Activated CD8-positive, alpha-beta T cell treated with anti-CD3 and anti-CD28 coated beads, Interleukin-2, amount 10 ng/mL, durations not matched to agents 7 days and 5 days (primary cell): Measurements from ENCODE around the gene WDR4. TPM values are rescaled to one million over a fixed set of nuclear protein-coding genes. Genes with fewer than 3 reads are reported as not detected.
A peak's percentile ranks its signal among the peaks of the same experiment; 100 is the strongest.

Source experiments
- ATAC-seq: fragments of 150-1000 bp; cut with Tn5 transposase; one replicate; pipeline ENCODE4 v1.10.0; 2021; ENCODE audit warnings: moderate library complexity
- CTCF ChIA-PET: fragments of 350-600 bp; sonication (Branson Sonifier 250); formaldehyde crosslinking; loops from one replicate; lab custom pipeline; 2021; ENCODE audit warnings: antibody characterized with exemption; lab: Charles Lee
- POLR2A ChIA-PET: fragments of 350-600 bp; sonication (Branson Sonifier 250); formaldehyde crosslinking; loops from one replicate; lab custom pipeline; 2021; ENCODE audit warnings: antibody characterized with exemption; lab: Charles Lee
- DNase-seq: peaks from one replicate; pipeline ENCODE4 v3.0.0-alpha.2; 2020
- H3K27ac Mint-ChIP-seq: one replicate; pipeline ENCODE4 v1.8.0; 2021; ENCODE audit warnings: mild to moderate bottlenecking, mixed read lengths
- H3K27me3 Mint-ChIP-seq: one replicate; pipeline ENCODE4 v1.8.0; 2021; ENCODE audit warnings: low read depth, mixed read lengths
- H3K36me3 Mint-ChIP-seq: one replicate; pipeline ENCODE4 v1.8.0; 2021; ENCODE audit warnings: low read depth, mixed read lengths
- H3K4me1 Mint-ChIP-seq: one replicate; pipeline ENCODE4 v1.8.0; 2021; ENCODE audit warnings: low read depth, mixed read lengths
- H3K4me3 Mint-ChIP-seq: one replicate; pipeline ENCODE4 v1.8.0; 2021; ENCODE audit warnings: mild to moderate bottlenecking, mixed read lengths
- H3K9me3 Mint-ChIP-seq: one replicate; pipeline ENCODE4 v1.8.0; 2022; ENCODE audit warnings: mixed read lengths; ENCODE audit not compliant: insufficient read depth
- total RNA-seq, 2 experiments: library from RNA; stranded (reverse); gene quantifications; one replicate each; pipeline ENCODE4 v1.2.3, GENCODE V29; 2021

Gene WDR4
- total RNA-seq, 2 experiments from 2014 or later = 35.6 to 40.9 TPM

GRCh38 chr21:42858185-42858847 is 21.0 kb downstream of the WDR4 start:
- ChIA-PET CTCF (no interaction called here), POLR2A (no interaction called here)
- H3K4me1 Mint-ChIP-seq = peaks cover 2% of the 10 kb centered on the region
- peaks cover 61% of the 10 kb centered on the region for H3K36me3 Mint-ChIP-seq
- ATAC-seq = no peak
- H3K27me3 Mint-ChIP-seq = no peaks in the 10 kb centered on the region
- peak overlapping the region; percentile 62 for H3K27ac Mint-ChIP-seq
- no peak overlapping the region for H3K4me3 Mint-ChIP-seq
- no peaks in the 10 kb centered on the region for H3K9me3 Mint-ChIP-seq
- DNase-seq = no peak

DNA sequence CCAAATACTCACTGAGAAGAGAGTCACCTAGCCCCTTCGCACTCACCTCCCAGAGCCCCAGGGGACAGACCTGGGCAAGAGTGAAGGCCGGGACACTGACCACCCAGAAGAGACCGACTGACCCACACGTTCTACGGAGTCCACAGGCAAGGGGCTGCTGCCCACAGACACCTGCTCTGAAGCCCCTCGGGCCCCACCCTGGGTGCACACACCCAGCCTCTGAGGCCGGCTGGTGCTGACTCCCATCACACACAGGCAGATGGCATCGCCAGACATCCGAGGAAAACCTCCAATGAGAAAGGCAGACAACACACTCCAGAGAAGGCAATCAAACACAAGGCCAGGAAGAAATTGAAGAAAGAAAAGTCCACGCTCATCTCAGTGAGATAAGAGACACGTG is 22.1 kb downstream of the WDR4 start:
- Mint-ChIP-seq H3K9me3 (no peaks in the 10 kb centered on the region), H3K36me3 (peaks cover 52% of the 10 kb centered on the region), H3K4me3 (no peak overlapping the region), H3K27me3 (no peaks in the 10 kb centered on the region), H3K27ac (no peak overlapping the region), H3K4me1 (peaks cover 2% of the 10 kb centered on the region)
- no peak for ATAC-seq
- CTCF ChIA-PET = no interaction called here
- POLR2A ChIA-PET = no interaction called here
- DNase-seq = no peak

DNA sequence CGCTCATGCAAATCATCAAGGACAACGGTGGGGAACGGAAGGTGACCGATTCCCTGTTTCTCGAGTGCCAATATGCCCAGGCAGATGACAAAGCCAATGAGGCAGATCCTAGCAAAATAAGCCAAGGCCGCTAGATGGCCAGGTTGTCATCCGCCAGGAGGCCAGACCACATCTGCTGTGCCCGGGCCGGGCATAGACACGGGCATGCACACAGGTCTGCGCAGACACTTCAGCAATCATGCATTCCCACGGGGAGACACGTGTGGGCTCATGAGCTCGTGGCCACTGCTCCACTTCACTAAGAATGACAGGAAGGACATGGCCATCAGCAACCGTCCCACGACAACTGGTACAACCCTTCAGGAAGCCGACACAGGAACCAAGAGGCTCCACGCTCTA is 23.4 kb downstream of the WDR4 start:
- H3K4me3 Mint-ChIP-seq = no peak overlapping the region
- H3K27me3 Mint-ChIP-seq = no peaks in the 10 kb centered on the region
- H3K36me3 Mint-ChIP-seq = peaks cover 61% of the 10 kb centered on the region
- POLR2A ChIA-PET = no interaction called here
- H3K27ac Mint-ChIP-seq = no peak overlapping the region
- CTCF ChIA-PET = interaction anchor here (1.5 kb wide), 1 partner anchor 263 kb away, joined by 3 read pairs; no protein-coding TSS in a partner anchor
- no peak for ATAC-seq
- no peak for DNase-seq
- H3K9me3 Mint-ChIP-seq = no peaks in the 10 kb centered on the region
- H3K4me1 Mint-ChIP-seq = peaks cover 10% of the 10 kb centered on the region

DNA sequence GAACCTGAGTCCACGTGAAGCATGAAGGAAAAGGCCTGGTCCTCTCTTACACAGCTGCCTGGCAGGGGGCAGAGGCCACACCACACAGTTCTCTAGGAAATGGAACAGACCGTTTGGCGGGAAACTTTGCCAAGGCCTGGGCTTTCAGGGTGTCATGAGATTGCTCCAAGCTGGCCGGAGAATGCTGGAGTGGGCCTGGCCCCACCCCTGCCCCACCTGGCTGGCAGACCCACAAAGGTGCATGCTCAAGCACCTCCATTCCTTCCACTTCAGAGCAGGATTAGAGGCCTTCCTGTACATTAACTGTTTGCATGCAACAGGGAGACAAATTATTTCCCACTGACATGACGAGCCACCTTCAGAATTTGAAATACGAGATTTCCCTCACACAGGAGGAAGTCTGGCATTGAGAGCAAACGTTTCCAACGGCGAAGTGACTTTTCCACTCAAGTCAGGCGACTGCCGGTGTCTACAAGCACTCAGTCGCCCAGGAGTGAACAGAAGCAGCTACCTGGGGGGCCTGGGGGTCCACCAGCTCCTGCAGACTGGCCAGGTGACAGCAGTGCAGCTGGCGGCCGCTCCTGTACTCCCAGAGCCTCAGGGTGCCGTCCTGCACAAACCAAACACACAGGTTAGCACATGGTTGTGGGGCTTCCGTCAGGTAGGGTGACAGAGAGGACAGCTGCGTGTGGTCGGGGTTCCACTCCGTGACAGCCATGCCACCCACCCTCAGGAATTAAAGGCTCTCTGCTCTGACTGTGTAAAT is 24.0 kb downstream of the WDR4 start:
- POLR2A ChIA-PET = no interaction called here

DNA sequence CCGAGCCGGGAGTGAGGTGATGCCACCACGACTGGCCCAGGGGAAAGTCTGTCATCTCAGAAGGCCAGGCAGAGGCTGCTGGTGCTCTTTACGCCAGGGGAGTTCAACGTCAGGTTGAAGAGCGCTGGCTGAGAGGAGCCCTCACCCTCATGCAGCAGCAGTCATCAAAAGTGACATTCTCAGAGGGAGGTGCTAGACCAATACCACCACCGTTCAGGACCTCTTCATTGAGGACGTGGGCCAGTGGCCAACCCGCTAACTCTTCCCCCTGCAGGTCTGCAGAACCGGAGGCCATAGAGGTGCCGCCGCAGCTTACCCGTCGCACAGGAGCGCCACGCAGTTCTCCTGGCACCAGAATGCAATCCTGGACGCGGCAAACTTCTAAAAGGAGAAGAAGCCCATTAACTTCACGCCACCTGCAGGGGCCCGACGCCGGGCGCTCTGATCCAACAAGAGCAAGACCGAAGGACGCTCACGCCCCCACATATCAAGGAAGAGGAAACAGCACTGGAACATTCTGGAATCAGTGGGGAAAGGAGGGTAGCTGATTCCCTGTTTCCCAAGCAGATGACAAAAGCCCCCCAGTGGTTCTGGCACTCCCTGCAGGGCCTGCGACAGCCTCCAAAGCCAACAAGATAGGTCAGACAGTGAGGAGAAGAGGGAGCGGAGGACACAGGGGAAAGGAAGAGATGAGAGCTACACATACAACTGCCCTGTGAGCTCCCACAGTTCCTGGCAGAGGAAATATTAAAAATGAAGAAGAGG is 24.9 kb downstream of the WDR4 start:
- DNase-seq = no peak
- H3K9me3 Mint-ChIP-seq = no peaks in the 10 kb centered on the region
- POLR2A ChIA-PET = no interaction called here
- no peaks in the 10 kb centered on the region for H3K27me3 Mint-ChIP-seq
- H3K27ac Mint-ChIP-seq = no peak overlapping the region
- ATAC-seq = no peak
- peaks cover 13% of the 10 kb centered on the region for H3K4me1 Mint-ChIP-seq
- CTCF ChIA-PET = no interaction called here
- peaks cover 65% of the 10 kb centered on the region for H3K36me3 Mint-ChIP-seq
- H3K4me3 Mint-ChIP-seq = no peak overlapping the region

More for the DNA sequence above, 24.0 kb downstream of the WDR4 start:
- Mint-ChIP-seq H3K4me3 (no peak overlapping the region), H3K9me3 (no peaks in the 10 kb centered on the region), H3K27me3 (no peaks in the 10 kb centered on the region), H3K4me1 (peaks cover 11% of the 10 kb centered on the region), H3K27ac (no peak overlapping the region), H3K36me3 (peaks cover 60% of the 10 kb centered on the region)
- ATAC-seq (no peak), DNase-seq (no peak)
- CTCF ChIA-PET = interaction anchor here (1.5 kb wide), 1 partner anchor 262 kb away, joined by 3 read pairs; no protein-coding TSS in a partner anchor

DNA sequence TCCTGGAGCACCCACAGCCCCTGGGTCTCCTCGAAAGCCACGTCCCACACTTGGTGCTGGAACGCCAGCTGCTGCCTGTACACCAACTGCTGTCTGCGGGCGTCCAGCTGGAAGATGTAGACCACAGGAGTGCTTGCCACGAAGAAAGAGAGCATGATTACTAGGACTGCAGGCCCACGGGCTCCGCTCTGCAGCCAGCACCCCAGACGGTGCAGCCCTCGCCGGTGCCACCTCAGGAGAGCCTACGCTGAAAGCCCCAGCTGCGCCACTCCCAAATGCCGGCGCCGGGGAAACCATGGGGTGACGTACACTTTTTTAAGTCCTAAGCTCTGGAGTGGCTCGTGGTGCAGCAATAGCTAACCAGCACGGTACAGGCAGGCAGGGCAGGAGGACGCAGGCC is 25.7 kb downstream of the WDR4 start:
- Mint-ChIP-seq H3K27ac (no peak overlapping the region), H3K4me1 (peaks cover 14% of the 10 kb centered on the region), H3K4me3 (no peak overlapping the region), H3K27me3 (no peaks in the 10 kb centered on the region), H3K36me3 (peaks cover 67% of the 10 kb centered on the region), H3K9me3 (no peaks in the 10 kb centered on the region)
- CTCF ChIA-PET = no interaction called here
- POLR2A ChIA-PET = no interaction called here
- ATAC-seq = no peak
- no peak for DNase-seq

GRCh38 chr21:42852925-42853570 is 26.3 kb downstream of the WDR4 start:
- Mint-ChIP-seq H3K27ac (no peak overlapping the region), H3K4me3 (no peak overlapping the region), H3K4me1 (peaks cover 13% of the 10 kb centered on the region), H3K27me3 (no peaks in the 10 kb centered on the region), H3K36me3 (peaks cover 65% of the 10 kb centered on the region), H3K9me3 (no peaks in the 10 kb centered on the region)
- ChIA-PET CTCF (no interaction called here), POLR2A (no interaction called here)
- ATAC-seq (no peak), DNase-seq (no peak)

GRCh38 chr21:42851812-42852665 is 27.3 kb downstream of the WDR4 start:
- Mint-ChIP-seq H3K4me3 (no peak overlapping the region), H3K4me1 (peaks cover 13% of the 10 kb centered on the region), H3K36me3 (peaks cover 59% of the 10 kb centered on the region), H3K27me3 (no peaks in the 10 kb centered on the region), H3K27ac (peak overlapping the region; percentile 43), H3K9me3 (no peaks in the 10 kb centered on the region)
- ChIA-PET CTCF (interaction anchor here (1.0 to 1.1 kb wide), 2 partner anchors 13 to 71 kb away, joined by 3 read pairs; no protein-coding TSS in a partner anchor), POLR2A (interaction anchor here (0.6 kb wide), 1 partner anchor 17 kb away, joined by 3 read pairs; no protein-coding TSS in a partner anchor)
- DNase-seq = no peak
- ATAC-seq = no peak

DNA sequence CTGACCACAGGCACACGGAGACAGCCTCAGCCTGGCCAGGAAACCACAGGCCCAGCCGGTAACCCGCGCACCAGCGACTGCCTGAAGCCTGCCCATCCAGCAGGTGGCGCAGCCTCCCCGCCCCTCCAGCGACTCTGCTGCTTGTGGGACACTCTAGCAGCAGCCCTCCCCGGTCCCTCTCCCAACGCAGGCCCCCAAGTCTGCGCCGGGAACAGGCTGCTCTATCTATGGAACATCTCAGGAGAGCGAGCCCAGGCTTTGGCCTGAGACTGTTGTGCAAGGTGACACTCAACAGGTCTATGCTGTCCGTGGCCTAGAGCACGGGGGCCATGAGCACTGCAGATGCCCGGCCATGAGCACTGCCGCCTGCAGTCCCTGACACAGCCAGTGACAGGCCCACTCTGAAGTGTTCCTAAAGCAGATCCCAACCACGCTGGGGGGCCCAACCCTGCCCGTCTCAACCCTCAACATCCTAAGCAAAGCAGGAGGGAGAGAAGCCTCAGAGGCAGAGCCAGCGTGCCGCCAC is 28.4 kb downstream of the WDR4 start:
- ChIA-PET POLR2A (no interaction called here), CTCF (interaction anchor here (1.0 to 1.1 kb wide), 2 partner anchors 12 to 72 kb away, joined by 3 read pairs; no protein-coding TSS in a partner anchor)
- Mint-ChIP-seq H3K4me1 (peaks cover 13% of the 10 kb centered on the region), H3K4me3 (no peak overlapping the region), H3K9me3 (no peaks in the 10 kb centered on the region), H3K36me3 (peaks cover 59% of the 10 kb centered on the region), H3K27me3 (no peaks in the 10 kb centered on the region), H3K27ac (no peak overlapping the region)
- ATAC-seq (peak; percentile 69), DNase-seq (peak; percentile 59)

GRCh38 chr21:42850463-42850862 is 28.9 kb downstream of the WDR4 start:
- no peak overlapping the region for H3K27ac Mint-ChIP-seq
- H3K4me1 Mint-ChIP-seq = peaks cover 13% of the 10 kb centered on the region
- ChIA-PET POLR2A (no interaction called here), CTCF (no interaction called here)
- no peak for ATAC-seq
- H3K4me3 Mint-ChIP-seq = no peak overlapping the region
- peaks cover 57% of the 10 kb centered on the region for H3K36me3 Mint-ChIP-seq
- DNase-seq = no peak
- no peaks in the 10 kb centered on the region for H3K9me3 Mint-ChIP-seq
- no peaks in the 10 kb centered on the region for H3K27me3 Mint-ChIP-seq
